Panc1 (cell line): Measurements from ENCODE around the gene SSH2.

Experiments
- CTCF ChIP-seq: fragments of 450-650 bp; IDR thresholded peaks from 2 replicates; pipeline ENCODE4 v1.5.1; 2017; ENCODE audit warnings: mild to moderate bottlenecking
- POLR2AphosphoS5 ChIP-seq: IDR thresholded peaks from 2 replicates; pipeline ENCODE4 v1.6.1; 2012; ENCODE audit warnings: mild to moderate bottlenecking, low read depth, low read length, moderate library complexity
- REST ChIP-seq, 2 experiments: IDR thresholded peaks; 2 replicates each; pipeline ENCODE4 v1.6.1; 2011 to 2012; ENCODE audit warnings: low read depth in 2 of 2, control low read depth in 1 of 2, low read length in 1 of 2, mild to moderate bottlenecking in 1 of 2, moderate library complexity in 1 of 2; ENCODE audit not compliant: insufficient read depth in 1 of 2
- TCF7L2 ChIP-seq: IDR thresholded peaks from 2 replicates; pipeline ENCODE4 v1.6.1; 2011; ENCODE audit warnings: mild to moderate bottlenecking, low read depth, low read length, inconsistent platforms

GRCh38 chr17:29682054-29682453 is 248.0 kb downstream of the SSH2 start:
- TF ChIP-seq CTCF (no peak), TCF7L2 (no peak), POLR2AphosphoS5 (no peak), REST (IDR thresholded peaks at IDR 0.05; ENCODE audit: insufficient read depth in 1 of 2, low read depth in 2 of 2, low read length in 1 of 2) (no peak)
